ENCODE results near the gene TMUB1.

TMUB1 gene

DNA sequence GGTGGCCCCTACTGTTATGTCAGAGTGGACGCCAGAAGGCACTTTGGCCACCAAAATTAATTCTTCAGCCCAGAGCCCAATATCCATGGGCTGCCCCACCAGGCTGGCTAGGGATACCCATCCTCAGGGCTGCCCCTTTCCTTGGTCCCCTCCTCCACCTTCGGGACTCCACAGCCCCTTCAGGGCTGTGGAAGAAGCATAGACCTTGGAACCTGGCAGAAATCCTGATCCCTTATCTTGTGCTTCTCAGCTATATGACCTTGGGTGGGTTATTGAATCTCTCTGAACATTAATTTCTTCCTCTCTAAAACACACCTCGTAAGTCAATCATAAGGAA is 499 bp upstream of the TMUB1 start:
- TF ChIP-seq, protein P1, sequence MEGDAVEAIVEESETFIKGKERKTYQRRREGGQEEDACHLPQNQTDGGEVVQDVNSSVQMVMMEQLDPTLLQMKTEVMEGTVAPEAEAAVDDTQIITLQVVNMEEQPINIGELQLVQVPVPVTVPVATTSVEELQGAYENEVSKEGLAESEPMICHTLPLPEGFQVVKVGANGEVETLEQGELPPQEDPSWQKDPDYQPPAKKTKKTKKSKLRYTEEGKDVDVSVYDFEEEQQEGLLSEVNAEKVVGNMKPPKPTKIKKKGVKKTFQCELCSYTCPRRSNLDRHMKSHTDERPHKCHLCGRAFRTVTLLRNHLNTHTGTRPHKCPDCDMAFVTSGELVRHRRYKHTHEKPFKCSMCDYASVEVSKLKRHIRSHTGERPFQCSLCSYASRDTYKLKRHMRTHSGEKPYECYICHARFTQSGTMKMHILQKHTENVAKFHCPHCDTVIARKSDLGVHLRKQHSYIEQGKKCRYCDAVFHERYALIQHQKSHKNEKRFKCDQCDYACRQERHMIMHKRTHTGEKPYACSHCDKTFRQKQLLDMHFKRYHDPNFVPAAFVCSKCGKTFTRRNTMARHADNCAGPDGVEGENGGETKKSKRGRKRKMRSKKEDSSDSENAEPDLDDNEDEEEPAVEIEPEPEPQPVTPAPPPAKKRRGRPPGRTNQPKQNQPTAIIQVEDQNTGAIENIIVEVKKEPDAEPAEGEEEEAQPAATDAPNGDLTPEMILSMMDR (IDR thresholded peaks at IDR 0.05) = no peak
- peak overlapping the region; percentile 99 for H3K4me3 ChIP-seq
- H3K27ac ChIP-seq = peak overlapping the region; percentile 96 to 99
- no peak for DNase-seq (ENCODE audit: low spot score)

DNA sequence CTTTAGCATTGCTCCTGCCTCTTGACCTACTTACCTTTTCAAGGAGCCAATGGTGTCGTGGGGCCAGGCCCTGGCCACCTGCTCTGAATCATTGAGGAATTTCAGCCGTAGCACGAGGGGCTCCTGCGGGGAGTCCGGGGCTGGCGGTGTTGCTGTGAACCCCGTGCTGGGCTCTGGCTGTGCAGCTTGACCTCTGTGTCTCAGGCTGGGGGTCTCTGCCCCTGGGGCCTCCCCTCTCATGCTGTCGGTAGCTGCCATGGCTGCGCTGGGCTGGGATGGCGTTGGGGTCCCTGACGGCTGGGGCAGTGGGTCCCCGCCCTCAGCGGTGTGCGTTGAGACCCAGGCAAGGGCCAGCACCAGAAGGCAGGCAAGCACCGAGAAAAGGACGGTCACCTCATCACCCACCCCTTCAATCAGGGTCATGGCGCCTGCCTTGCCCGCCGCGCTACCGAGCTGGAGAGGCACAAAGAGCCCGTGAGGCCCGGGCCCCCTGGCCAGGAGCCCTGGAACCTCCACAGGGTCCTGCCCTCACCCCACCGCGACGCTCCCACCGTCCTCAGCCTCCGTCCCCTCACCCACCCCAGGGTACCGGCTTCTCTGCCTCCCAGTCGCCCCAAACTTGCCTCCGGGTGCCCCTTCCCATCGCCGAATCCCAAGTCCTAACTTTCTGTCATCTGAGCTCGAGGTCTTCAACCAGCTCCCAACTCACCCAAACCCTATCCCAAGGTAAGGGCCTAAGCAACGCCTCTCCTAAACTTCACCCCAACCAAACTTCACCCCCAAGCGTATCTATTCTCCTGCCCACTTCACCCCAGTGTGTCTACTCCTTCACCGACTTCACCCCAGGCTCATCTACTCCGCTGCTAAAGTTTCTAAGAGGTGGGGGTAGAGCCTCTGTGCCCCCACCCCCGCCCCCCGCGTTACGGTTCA is 887 bp downstream of the TMUB1 start:
- peak overlapping the region; percentile 99 for H3K4me3 ChIP-seq
- TF ChIP-seq, protein P1 (IDR thresholded peaks at IDR 0.05) = no peak
- DNase-seq (ENCODE audit: low spot score) = no peak
- peak overlapping the region; percentile 96 to 99 for H3K27ac ChIP-seq

- H3K27ac ChIP-seq = peak overlapping the region; percentile 96 to 99
- TF ChIP-seq, protein P1 (IDR thresholded peaks at IDR 0.05) = no peak
- no peak for DNase-seq (ENCODE audit: low spot score)
These were observed 1.9 kb downstream of the TMUB1 start for GRCh38 chr7:151081170-151082101.

DNA sequence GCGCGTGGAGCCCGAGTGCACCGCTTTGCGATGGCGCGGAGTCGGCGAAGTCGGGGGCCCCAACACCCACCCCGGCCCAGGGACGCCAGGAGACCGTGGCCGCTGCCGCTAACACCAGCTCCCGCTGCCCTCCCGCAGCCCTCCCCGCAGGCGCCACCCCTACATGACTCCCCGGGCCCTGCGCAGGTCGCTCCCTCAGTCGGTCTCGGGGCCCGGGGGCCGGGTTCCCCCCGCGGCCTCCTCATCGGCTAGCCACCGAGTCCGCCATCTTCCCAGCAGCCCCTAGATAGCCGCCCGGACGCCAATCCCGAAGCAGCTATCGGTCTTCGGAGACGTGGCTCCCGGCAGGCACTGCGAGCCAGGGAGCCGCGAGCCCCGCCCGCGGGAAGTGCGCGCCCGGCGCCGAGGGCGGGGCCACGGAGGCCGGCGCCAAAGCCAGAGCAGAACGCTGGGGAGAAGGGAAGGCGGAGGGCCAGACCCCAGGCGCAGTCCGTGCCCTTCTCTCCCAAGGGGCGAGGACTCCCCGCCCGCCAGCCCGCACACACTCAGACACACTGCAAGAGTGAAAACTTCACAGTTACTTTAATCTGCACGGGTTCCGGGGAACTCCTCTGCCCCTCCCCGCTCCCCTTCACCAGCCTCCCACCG is 2.6 kb downstream of the TMUB1 start, which contains the start of gene FASTK:
Gene FASTK (minus strand): TSS at position 288 of the 648 bp plus-strand sequence. CDS start 43 bp downstream, at position 245.
- DNase-seq (ENCODE audit: low spot score) = peak; percentile 92
- peak within 1 kb of the TSS; percentile 99 for H3K4me3 ChIP-seq
- peak within 1 kb of the TSS; percentile 96 to 99 for H3K27ac ChIP-seq
- TF ChIP-seq, protein P1 (IDR thresholded peaks at IDR 0.05) = no peak

More at GRCh38 chr7:151081170-151082101, 1.9 kb downstream of the TMUB1 start:
- peak overlapping the region; percentile 99 for H3K4me3 ChIP-seq

DNA sequence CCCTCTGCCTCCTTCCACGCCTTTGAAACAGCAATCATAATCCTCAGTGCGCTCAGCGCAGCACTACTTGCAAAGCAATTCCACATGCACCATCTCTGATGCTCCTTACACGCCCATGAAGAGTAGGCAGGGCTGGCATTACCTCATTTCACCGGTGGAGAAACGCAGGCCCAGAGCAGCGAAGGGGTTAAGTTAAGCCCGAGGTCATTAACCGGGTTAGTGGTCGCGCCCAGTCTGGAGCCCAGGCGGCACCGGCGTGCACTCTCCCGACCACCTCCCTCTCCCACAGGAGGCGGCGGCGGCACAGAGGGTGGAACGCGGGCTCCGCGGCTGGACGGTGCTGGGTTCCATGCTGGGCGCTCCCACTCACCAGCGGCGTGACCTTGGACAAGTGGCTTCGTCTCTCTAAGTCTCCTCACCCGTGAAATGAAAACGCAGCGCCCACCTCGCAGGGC is 3.2 kb downstream of the TMUB1 start:
- TF ChIP-seq, protein P1 (IDR thresholded peaks at IDR 0.05) = no peak
- Histone ChIP-seq H3K27ac (peak overlapping the region; percentile 96 to 99), H3K4me3 (peak overlapping the region; percentile 99)
- DNase-seq (ENCODE audit: low spot score) = no peak

DNA sequence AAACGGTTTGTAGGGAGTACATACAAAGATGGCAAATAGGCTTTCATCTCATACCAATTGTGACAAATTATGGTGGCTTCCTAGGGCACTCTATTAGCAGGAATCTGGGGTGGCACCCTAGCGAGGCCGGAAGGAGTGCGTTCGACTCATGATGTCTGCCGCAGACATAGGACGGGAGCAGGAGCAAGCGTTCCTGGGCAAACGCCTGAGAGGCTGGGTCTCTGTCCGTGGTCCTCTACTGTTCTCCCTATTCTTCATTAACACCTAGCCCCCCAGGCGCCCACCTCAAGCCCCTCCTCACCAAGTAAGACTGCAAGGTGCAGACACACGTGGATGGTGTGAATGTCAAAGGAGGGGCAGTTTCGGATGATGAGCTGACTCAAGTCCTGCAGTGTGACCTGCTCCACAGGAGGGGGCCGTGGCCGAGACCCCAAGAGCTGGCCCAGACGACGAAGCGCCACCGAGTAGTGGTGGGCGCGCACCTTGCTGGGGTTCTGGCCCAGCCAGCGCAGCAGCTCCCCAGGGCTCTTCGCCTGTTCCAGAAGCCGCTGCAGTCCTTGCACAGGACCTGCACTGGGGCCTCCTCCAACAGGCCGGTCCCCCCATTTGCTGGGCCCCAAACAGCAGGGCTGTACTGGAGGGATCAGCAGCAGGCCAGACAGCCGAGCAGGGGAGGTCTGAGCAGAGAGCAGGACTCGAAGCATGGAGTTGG is 3.9 kb downstream of the TMUB1 start:
- TF ChIP-seq, protein P1 (IDR thresholded peaks at IDR 0.05) = no peak
- Histone ChIP-seq H3K27ac (peak overlapping the region; percentile 96 to 99), H3K4me3 (peak overlapping the region; percentile 99)
- DNase-seq (ENCODE audit: low spot score) = no peak
